GM23338 (cell line): ENCODE measurements around the gene KLHL17. TPM values are rescaled to one million over a fixed set of nuclear protein-coding genes. Genes with fewer than 3 reads are reported as not detected.

Source experiments
- ATAC-seq: fragments of 200-7000 bp; cut with Tn5 transposase; 3 replicates; pipeline ENCODE4 v1.9.1; 2020
- DNase-seq: peaks from one replicate; pipeline ENCODE4 v3.0.0-alpha.2; 2015; ENCODE audit warnings: low spot score
- H2AFZ ChIP-seq: fragments of 200-600 bp; sonication (generic); 2 replicates; pipeline ENCODE4 v1.8.0; 2016; ENCODE audit warnings: antibody characterized with exemption, mild to moderate bottlenecking, moderate library complexity
- H3F3A ChIP-seq: fragments of 200-600 bp; sonication (generic); replicated peaks from 2 replicates; pipeline ENCODE4 v1.8.0; 2017; ENCODE audit warnings: antibody characterized with exemption, mixed run types, low read depth
- H3K27ac ChIP-seq: fragments of 200-600 bp; sonication (generic); 2 replicates; pipeline ENCODE4 v1.6.1; 2016; ENCODE audit warnings: low read depth
- H3K27me3 ChIP-seq: fragments of 200-600 bp; sonication (generic); 2 replicates; pipeline ENCODE4 v1.8.0; 2016; ENCODE audit warnings: mild to moderate bottlenecking, mixed run types, moderate library complexity; ENCODE audit not compliant: insufficient read depth
- H3K36me3 ChIP-seq: fragments of 200-600 bp; sonication (generic); 2 replicates; pipeline ENCODE4 v1.8.0; 2016; ENCODE audit warnings: mild to moderate bottlenecking; ENCODE audit not compliant: insufficient read depth
- H3K4me1 ChIP-seq: fragments of 200-600 bp; sonication (generic); 2 replicates; pipeline ENCODE4 v1.8.0; 2016; ENCODE audit warnings: mild to moderate bottlenecking, moderate library complexity; ENCODE audit not compliant: insufficient read depth
- H3K4me2 ChIP-seq: fragments of 200-600 bp; sonication (generic); 2 replicates; pipeline ENCODE4 v1.7.1; 2017; ENCODE audit warnings: mixed run types
- H3K4me3 ChIP-seq: fragments of 200-600 bp; sonication (generic); 2 replicates; pipeline ENCODE4 v1.6.1; 2016; ENCODE audit warnings: mixed run types
- H3K79me2 ChIP-seq: fragments of 200-600 bp; sonication (generic); replicated peaks from 2 replicates; pipeline ENCODE4 v1.8.0; 2017; ENCODE audit warnings: mild to moderate bottlenecking; ENCODE audit not compliant: insufficient read depth
- H3K9me2 ChIP-seq: fragments of 200-600 bp; sonication (generic); 2 replicates; pipeline ENCODE4 v1.8.0; 2017; ENCODE audit not compliant: insufficient read depth
- H4K20me1 ChIP-seq: fragments of 200-600 bp; sonication (generic); replicated peaks from 2 replicates; pipeline ENCODE4 v1.8.0; 2017; ENCODE audit warnings: mild to moderate bottlenecking; ENCODE audit not compliant: insufficient read depth
- H3K27ac Mint-ChIP-seq: 2 replicates; pipeline ENCODE4 v1.8.0; 2020; ENCODE audit warnings: inconsistent platforms, mild to moderate bottlenecking, moderate library complexity, mixed read lengths
- H3K27me3 Mint-ChIP-seq: 3 replicates; pipeline ENCODE4 v1.8.0; 2022; ENCODE audit warnings: low read depth, mild to moderate bottlenecking, moderate library complexity, mixed read lengths, inconsistent platforms; ENCODE audit not compliant: insufficient read depth, poor library complexity
- H3K36me3 Mint-ChIP-seq: 3 replicates; pipeline ENCODE4 v1.8.0; 2021; ENCODE audit warnings: low read depth, mild to moderate bottlenecking, inconsistent platforms, moderate library complexity, mixed read lengths
- H3K4me1 Mint-ChIP-seq: 3 replicates; pipeline ENCODE4 v1.8.0; 2020; ENCODE audit warnings: mild to moderate bottlenecking, inconsistent platforms, mixed read lengths
- H3K4me3 Mint-ChIP-seq: 3 replicates; pipeline ENCODE4 v1.8.0; 2021; ENCODE audit warnings: moderate library complexity, mild to moderate bottlenecking, inconsistent platforms, mixed read lengths
- H3K9me3 Mint-ChIP-seq: 3 replicates; pipeline ENCODE4 v1.8.0; 2020; ENCODE audit warnings: moderate library complexity, mild to moderate bottlenecking, inconsistent platforms, mixed read lengths
- CREB1 ChIP-seq: fragments of 250-450 bp; sonication (Bioruptor Pico); IDR thresholded peaks from 2 replicates; pipeline ENCODE4 v1.5.0; 2020; ENCODE audit warnings: low read depth, mild to moderate bottlenecking, moderate library complexity
- EZH2phosphoT487 ChIP-seq: fragments of 200-600 bp; sonication (generic); IDR thresholded peaks from one replicate; pipeline ENCODE4 v1.8.1; 2018; ENCODE audit warnings: antibody characterized with exemption; ENCODE audit not compliant: unreplicated experiment
- JUNB ChIP-seq: IDR thresholded peaks from one replicate; pipeline ENCODE4 v1.6.1; 2016; ENCODE audit warnings: antibody characterized with exemption; ENCODE audit not compliant: unreplicated experiment
- STAT1 ChIP-seq: IDR thresholded peaks from one replicate; pipeline ENCODE4 v1.6.1; 2016; ENCODE audit warnings: antibody characterized with exemption; ENCODE audit not compliant: unreplicated experiment
- ZNF114 ChIP-seq: fragments of 250-450 bp; sonication (Bioruptor Pico); IDR thresholded peaks from 2 replicates; pipeline ENCODE4 v1.5.0; 2020; ENCODE audit warnings: mild to moderate bottlenecking, moderate library complexity
- polyA plus RNA-seq: library from polyadenylated mRNA; unstranded; fragments of >200 nt; fragmentation: Nextera tagmentation; extraction: Ambion mirVana; gene quantifications from 2 replicates; pipeline ENCODE4 v1.2.1, GENCODE V29; 2016
- total RNA-seq: library from RNA; depleted of rRNA; stranded (reverse); fragments of >200 nt; shearing (Covaris generic); gene quantifications from 2 replicates; pipeline ENCODE4 v1.2.3, GENCODE V29; 2014
- TF ChIP-seq, protein P1 (sequence below): IDR thresholded peaks from one replicate; pipeline ENCODE4 v1.6.1; 2018; ENCODE audit warnings: antibody characterized with exemption; ENCODE audit not compliant: unreplicated experiment
- TF ChIP-seq, protein P2 (sequence below), 2 experiments: fragments of 200-600 bp in 1 of 2; sonication (generic) in 1 of 2; conservative IDR thresholded peaks; 2 replicates each; pipeline versions ENCODE4 v1.5.1 to v1.6.1; 2016 to 2017; ENCODE audit warnings: antibody characterized with exemption in 2 of 2, low read depth in 2 of 2, mild to moderate bottlenecking in 2 of 2, moderate library complexity in 1 of 2
- TF ChIP-seq, protein P3 (sequence below): fragments of 250-450 bp; sonication (Bioruptor Pico); IDR thresholded peaks from 2 replicates; pipeline ENCODE4 v1.5.0; 2020; ENCODE audit warnings: mild to moderate bottlenecking, moderate library complexity
- TF ChIP-seq, protein P4 (sequence below): IDR thresholded peaks from 2 replicates; pipeline ENCODE4 v1.6.1; 2016; ENCODE audit warnings: antibody characterized with exemption

KLHL17 gene
- total and polyA plus RNA-seq, 2 experiments from 2014 or later: 16.5 to 37.1 TPM

DNA sequence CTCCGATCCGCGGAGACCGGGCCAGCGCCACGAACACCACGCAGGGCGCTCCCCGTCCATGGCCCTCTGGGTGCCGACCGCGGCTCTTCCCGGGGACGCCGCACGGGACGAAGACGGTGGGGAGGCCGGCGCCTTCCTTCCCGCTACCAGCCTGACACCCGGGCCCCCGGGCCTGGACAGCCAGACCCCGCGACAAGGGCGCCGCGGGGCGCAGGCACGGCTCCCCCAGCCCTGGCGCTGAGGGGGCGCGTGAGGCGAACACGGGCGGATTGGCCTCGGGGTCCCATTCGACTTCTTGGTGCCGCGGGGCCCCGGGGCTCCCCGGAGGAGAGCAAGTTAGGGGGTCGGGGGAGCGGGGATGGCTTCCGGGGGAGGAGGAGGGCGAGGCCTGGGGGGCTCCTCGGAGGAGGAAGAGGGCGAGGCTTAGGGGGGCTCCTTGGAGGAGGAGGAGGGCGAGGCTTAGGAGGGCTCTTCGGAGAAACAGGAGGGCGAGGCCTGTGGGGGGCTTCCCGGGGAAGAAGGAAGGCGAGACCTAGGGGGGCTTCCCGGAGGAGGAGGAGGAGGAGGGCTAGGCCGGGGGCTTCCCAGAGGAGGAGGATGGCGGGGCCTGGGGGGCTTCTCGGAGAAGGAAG, 537 bp upstream of the KLHL17 start:
- Histone ChIP-seq H2AFZ (no peak overlapping the region; the same call in 1 of the 2 replicates), H3K4me2 (peak overlapping the region; percentile 75), H3K27me3 (peaks cover 11% of the 10 kb centered on the region), H3K9me2 (no peaks in the 10 kb centered on the region), H3K79me2 (peaks cover 18% of the 10 kb centered on the region), H3K4me3 (peak overlapping the region; percentile 97), H4K20me1 (peaks cover 4% of the 10 kb centered on the region; the same call in 1 of the 2 replicates), H3K4me1 (no peaks in the 10 kb centered on the region; the same call in 1 of the 2 replicates), H3K27ac (no peak overlapping the region), H3K36me3 (peaks cover 7% of the 10 kb centered on the region; the same call in 1 of the 2 replicates), H3F3A (no peaks in the 10 kb centered on the region)
- H3K4me1 Mint-ChIP-seq: peaks cover 8% of the 10 kb centered on the region
- ATAC-seq: peak; percentile 31
- H3K9me3 Mint-ChIP-seq: no peaks in the 10 kb centered on the region; the same call in 2 of the 3 replicates
- DNase-seq: no peak
- peak overlapping the region; percentile 93 for H3K4me3 Mint-ChIP-seq
- peaks cover 28% of the 10 kb centered on the region for H3K27me3 Mint-ChIP-seq
- no peak overlapping the region for H3K27ac Mint-ChIP-seq
- TF ChIP-seq, protein P1, sequence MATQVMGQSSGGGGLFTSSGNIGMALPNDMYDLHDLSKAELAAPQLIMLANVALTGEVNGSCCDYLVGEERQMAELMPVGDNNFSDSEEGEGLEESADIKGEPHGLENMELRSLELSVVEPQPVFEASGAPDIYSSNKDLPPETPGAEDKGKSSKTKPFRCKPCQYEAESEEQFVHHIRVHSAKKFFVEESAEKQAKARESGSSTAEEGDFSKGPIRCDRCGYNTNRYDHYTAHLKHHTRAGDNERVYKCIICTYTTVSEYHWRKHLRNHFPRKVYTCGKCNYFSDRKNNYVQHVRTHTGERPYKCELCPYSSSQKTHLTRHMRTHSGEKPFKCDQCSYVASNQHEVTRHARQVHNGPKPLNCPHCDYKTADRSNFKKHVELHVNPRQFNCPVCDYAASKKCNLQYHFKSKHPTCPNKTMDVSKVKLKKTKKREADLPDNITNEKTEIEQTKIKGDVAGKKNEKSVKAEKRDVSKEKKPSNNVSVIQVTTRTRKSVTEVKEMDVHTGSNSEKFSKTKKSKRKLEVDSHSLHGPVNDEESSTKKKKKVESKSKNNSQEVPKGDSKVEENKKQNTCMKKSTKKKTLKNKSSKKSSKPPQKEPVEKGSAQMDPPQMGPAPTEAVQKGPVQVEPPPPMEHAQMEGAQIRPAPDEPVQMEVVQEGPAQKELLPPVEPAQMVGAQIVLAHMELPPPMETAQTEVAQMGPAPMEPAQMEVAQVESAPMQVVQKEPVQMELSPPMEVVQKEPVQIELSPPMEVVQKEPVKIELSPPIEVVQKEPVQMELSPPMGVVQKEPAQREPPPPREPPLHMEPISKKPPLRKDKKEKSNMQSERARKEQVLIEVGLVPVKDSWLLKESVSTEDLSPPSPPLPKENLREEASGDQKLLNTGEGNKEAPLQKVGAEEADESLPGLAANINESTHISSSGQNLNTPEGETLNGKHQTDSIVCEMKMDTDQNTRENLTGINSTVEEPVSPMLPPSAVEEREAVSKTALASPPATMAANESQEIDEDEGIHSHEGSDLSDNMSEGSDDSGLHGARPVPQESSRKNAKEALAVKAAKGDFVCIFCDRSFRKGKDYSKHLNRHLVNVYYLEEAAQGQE: no peak
- TF ChIP-seq EZH2phosphoT487 (no peak), ZNF114 (CRISPR knock-in tag) (no peak), CREB1 (CRISPR knock-in tag) (no peak), JUNB (no peak), STAT1 (no peak)
- TF ChIP-seq, protein P2, sequence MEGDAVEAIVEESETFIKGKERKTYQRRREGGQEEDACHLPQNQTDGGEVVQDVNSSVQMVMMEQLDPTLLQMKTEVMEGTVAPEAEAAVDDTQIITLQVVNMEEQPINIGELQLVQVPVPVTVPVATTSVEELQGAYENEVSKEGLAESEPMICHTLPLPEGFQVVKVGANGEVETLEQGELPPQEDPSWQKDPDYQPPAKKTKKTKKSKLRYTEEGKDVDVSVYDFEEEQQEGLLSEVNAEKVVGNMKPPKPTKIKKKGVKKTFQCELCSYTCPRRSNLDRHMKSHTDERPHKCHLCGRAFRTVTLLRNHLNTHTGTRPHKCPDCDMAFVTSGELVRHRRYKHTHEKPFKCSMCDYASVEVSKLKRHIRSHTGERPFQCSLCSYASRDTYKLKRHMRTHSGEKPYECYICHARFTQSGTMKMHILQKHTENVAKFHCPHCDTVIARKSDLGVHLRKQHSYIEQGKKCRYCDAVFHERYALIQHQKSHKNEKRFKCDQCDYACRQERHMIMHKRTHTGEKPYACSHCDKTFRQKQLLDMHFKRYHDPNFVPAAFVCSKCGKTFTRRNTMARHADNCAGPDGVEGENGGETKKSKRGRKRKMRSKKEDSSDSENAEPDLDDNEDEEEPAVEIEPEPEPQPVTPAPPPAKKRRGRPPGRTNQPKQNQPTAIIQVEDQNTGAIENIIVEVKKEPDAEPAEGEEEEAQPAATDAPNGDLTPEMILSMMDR (conservative IDR thresholded peaks at IDR 0.05; ENCODE audit: low read depth in 2 of 2): no peak
- TF ChIP-seq, protein P3, sequence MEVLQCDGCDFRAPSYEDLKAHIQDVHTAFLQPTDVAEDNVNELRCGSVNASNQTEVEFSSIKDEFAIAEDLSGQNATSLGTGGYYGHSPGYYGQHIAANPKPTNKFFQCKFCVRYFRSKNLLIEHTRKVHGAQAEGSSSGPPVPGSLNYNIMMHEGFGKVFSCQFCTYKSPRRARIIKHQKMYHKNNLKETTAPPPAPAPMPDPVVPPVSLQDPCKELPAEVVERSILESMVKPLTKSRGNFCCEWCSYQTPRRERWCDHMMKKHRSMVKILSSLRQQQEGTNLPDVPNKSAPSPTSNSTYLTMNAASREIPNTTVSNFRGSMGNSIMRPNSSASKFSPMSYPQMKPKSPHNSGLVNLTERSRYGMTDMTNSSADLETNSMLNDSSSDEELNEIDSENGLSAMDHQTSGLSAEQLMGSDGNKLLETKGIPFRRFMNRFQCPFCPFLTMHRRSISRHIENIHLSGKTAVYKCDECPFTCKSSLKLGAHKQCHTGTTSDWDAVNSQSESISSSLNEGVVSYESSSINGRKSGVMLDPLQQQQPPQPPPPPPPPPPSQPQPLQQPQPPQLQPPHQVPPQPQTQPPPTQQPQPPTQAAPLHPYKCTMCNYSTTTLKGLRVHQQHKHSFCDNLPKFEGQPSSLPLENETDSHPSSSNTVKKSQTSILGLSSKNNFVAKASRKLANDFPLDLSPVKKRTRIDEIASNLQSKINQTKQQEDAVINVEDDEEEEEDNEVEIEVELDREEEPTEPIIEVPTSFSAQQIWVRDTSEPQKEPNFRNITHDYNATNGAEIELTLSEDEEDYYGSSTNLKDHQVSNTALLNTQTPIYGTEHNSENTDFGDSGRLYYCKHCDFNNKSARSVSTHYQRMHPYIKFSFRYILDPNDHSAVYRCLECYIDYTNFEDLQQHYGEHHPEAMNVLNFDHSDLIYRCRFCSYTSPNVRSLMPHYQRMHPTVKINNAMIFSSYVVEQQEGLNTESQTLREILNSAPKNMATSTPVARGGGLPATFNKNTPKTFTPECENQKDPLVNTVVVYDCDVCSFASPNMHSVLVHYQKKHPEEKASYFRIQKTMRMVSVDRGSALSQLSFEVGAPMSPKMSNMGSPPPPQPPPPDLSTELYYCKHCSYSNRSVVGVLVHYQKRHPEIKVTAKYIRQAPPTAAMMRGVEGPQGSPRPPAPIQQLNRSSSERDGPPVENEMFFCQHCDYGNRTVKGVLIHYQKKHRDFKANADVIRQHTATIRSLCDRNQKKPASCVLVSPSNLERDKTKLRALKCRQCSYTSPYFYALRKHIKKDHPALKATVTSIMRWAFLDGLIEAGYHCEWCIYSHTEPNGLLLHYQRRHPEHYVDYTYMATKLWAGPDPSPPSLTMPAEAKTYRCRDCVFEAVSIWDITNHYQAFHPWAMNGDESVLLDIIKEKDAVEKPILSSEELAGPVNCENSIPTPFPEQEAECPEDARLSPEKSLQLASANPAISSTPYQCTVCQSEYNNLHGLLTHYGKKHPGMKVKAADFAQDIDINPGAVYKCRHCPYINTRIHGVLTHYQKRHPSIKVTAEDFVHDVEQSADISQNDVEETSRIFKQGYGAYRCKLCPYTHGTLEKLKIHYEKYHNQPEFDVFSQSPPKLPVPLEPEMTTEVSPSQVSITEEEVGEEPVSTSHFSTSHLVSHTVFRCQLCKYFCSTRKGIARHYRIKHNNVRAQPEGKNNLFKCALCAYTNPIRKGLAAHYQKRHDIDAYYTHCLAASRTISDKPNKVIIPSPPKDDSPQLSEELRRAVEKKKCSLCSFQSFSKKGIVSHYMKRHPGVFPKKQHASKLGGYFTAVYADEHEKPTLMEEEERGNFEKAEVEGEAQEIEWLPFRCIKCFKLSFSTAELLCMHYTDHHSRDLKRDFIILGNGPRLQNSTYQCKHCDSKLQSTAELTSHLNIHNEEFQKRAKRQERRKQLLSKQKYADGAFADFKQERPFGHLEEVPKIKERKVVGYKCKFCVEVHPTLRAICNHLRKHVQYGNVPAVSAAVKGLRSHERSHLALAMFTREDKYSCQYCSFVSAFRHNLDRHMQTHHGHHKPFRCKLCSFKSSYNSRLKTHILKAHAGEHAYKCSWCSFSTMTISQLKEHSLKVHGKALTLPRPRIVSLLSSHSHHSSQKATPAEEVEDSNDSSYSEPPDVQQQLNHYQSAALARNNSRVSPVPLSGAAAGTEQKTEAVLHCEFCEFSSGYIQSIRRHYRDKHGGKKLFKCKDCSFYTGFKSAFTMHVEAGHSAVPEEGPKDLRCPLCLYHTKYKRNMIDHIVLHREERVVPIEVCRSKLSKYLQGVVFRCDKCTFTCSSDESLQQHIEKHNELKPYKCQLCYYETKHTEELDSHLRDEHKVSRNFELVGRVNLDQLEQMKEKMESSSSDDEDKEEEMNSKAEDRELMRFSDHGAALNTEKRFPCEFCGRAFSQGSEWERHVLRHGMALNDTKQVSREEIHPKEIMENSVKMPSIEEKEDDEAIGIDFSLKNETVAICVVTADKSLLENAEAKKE (CRISPR knock-in tag): no peak
- TF ChIP-seq, protein P4, sequence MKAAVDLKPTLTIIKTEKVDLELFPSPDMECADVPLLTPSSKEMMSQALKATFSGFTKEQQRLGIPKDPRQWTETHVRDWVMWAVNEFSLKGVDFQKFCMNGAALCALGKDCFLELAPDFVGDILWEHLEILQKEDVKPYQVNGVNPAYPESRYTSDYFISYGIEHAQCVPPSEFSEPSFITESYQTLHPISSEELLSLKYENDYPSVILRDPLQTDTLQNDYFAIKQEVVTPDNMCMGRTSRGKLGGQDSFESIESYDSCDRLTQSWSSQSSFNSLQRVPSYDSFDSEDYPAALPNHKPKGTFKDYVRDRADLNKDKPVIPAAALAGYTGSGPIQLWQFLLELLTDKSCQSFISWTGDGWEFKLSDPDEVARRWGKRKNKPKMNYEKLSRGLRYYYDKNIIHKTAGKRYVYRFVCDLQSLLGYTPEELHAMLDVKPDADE: no peak
- H3K36me3 Mint-ChIP-seq: peaks cover 27% of the 10 kb centered on the region
